Fibroblast of the conjunctiva (primary cell): ENCODE results near the gene ATG16L2.
A peak's percentile ranks its signal among the peaks of the same experiment; 100 is the strongest.
"Not testable (repeated sequence)": the region's sequence is repeated elsewhere in the genome, so short reads cannot be mapped to it uniquely, and the experiment has no call there.

ENCODE experiments used
- DNase-seq: peaks from one replicate; pipeline ENCODE4 v3.0.0-alpha.2; 2010; ENCODE audit warnings: low read depth

The ATG16L2 gene

DNA sequence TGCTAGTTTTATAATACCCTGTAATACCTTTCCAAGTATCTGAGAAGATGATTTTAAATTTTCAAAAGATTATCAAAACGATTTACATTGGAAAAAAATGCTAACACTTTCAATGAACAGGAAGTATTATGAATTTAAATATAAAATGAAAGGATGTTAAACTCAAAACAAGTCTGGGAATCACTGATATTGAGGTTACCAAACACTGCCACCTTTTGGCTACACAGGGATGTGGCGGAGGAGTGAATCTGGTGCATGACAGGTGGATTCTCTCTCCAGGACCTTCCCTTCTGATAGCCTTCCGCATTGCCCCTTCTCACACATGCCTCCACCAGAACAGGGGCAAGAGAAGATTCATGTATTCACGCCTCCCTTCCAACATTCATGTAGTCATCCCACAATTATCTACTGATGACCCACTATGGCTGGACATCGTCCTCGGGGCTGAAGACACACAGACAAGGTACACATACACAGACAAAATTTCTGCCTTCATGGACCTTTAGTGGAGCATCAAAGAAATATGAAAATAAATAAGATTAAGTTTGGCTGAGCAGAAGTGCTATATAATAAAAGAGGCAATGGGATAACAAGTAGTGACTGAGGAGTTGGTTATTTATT lies 34.7 kb downstream of the ATG16L2 start:
- peak; percentile 34 for DNase-seq

DNA sequence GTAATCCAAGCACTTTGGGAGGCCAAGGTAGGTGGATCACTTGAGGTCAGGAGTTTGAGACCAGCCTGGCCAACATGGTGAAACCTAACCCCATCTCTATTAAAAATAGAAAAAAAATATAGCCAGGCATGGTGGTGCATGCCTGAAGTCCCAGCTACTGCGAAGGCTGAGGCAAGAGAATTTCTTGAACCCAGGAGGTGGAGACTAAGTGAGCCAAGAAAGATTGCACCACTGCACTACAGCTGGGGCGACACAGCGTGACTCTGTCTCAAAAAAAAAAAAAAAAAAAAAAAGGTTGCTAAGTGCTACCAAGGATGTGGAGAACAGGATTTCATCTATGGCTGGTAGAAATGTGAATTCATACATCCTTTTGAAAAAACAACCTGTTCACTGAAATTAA lies 36.6 kb downstream of the ATG16L2 start:
- DNase-seq = no peak

DNA sequence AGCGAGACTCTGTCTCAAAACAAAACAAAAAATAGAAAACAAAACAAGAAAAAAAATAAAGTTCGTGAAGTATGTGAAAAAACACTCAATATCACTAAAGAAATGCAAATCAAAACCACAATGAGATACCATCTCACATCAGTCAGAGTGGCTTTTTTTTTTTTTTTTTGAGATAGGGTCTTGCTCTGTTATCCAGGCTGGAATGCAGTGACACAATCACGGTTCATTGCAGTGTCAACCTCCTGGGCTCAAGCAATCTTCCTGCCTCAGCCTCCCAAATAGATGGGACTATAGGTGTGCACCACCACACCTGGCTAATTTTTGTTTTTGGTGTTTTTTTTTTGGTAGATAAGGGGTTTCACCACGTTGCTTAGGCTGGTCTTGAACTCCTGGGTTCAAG lies 37.5 kb downstream of the ATG16L2 start:
- no peak for DNase-seq

- DNase-seq = no peak
Observed at GRCh38 chr11:72856065-72856464, 41.9 kb downstream of the ATG16L2 start.

DNA sequence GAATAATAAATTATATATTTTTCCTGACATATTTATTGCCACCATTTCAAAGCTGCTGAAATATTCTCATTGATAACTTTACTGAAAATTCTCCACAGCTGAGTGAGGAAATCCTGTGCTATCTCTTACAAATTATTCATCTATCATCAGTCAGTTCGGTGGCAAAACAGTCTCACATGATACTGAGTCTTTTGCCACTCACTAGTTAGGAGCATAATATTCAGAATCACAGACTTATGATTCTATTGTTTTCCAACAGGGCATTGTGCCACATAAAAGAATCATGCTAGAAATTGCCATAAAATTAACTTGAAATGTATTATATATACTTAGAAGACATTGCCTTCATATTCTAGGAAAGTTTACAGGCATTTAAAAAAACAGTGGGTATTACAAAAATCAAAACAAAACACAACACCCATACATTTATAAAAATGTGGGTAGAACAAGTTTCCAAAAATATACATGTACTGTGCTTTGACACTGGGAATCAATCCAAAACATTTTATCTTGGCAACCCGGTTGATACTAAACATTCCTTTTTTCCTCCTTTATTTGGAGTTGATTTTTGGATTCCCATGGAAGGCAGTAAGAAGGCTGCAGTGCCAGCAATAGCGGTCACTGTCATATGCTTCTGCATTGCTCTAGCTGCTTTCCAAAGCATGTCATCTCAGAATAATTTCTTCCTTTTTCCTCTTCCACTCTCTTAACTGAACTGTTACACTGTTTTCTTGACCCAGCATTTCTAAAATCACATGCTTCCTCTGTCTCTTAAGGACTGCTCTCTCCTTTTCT lies 42.5 kb downstream of the ATG16L2 start:
- peak; percentile 27 for DNase-seq

DNA sequence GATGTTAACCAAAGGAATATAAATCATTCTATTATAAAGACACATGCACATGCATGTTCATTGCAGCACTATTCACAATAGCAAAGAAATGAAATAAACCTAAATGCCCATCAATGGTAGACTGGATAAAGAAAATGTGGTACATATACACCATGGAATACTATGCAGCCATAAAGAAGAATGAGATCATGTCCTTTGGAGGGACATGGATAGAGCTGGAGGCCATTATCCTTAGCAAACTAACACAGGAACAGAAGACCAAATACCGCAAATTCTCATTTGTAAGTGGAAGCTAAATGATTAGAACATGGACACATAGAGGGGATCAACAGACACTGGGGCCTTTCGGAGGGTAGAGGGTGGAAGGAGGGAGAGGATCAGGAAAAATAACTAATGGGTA lies 44.1 kb downstream of the ATG16L2 start:
- not testable (repeated sequence) for DNase-seq

DNA sequence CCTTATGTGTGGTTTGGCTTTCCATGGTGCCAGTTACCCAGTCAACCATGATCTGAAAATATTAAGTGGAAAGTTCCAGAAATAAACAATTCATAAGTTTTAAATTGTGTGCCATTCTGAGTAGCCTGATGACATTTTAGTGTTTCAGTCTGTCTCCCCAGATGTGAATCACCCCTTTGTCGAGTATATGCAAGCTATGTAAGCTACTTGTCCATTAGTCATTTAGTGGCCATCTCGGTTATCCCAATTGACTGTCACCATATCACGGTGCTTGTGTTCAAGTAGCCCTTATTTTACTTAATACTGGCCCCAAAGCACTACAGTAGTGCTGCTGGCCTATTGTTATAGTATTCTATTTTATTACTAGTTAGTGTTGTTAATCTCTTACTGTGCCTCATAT lies 44.9 kb downstream of the ATG16L2 start:
- no peak for DNase-seq

DNA sequence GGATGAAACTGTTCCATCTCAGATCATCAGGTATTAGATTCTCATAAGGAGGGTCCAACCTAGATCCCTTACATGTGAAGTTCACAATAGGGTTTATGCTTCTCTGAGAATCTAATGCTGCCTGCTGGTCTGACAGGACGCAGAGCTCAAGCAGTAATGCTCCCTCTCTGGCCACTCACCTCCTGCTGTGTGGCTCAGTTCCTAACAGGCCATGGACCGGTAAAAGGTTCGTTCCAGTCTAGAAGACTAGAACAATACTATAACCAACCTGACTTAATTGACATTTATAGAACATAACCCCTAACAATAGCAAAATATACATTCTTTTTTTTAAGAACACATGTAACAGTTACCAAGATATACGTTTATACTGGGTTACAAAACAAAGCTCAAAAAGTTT lies 45.8 kb downstream of the ATG16L2 start:
- no peak for DNase-seq

DNA sequence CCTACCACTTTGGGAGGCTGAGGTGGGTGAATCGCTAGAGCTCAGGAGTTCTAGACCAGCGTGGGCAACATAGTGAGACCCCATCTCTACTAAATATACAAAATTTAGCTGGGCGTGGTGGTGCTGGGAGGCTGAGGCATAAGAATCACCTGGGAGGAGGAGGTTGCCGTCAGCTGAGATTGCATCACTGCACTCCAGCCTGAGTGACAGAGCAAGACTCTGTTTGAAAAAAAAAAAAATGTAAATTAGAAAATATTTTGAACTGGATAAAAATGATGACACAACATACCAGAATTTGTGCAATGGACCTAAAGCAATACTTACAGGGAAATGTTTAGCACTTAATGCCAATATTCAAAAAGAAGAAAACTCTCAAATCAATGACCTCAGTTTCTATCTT lies 46.4 kb downstream of the ATG16L2 start:
- no peak for DNase-seq

DNA sequence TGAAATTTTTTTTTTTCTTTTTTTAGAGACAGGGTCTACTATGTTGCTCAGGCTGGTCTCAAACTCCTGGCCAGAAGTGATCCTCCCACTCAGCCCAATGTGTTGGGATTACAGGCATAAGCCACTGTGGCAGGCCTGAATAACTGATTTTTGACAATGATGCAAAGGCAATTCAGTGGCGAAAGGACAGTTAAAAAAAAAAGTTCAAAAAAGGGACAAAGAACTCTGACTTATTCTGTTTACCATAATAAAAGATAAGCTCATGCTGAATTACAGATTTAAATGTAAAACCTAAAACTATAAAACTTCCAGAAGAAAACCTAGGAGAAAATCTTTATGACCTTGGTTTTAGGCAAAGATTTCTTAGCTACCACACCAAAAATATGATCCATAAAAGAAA lies 48.9 kb downstream of the ATG16L2 start:
- no peak for DNase-seq

- no peak for DNase-seq
Observed at GRCh38 chr11:72863916-72864315, 49.7 kb downstream of the ATG16L2 start.

DNA sequence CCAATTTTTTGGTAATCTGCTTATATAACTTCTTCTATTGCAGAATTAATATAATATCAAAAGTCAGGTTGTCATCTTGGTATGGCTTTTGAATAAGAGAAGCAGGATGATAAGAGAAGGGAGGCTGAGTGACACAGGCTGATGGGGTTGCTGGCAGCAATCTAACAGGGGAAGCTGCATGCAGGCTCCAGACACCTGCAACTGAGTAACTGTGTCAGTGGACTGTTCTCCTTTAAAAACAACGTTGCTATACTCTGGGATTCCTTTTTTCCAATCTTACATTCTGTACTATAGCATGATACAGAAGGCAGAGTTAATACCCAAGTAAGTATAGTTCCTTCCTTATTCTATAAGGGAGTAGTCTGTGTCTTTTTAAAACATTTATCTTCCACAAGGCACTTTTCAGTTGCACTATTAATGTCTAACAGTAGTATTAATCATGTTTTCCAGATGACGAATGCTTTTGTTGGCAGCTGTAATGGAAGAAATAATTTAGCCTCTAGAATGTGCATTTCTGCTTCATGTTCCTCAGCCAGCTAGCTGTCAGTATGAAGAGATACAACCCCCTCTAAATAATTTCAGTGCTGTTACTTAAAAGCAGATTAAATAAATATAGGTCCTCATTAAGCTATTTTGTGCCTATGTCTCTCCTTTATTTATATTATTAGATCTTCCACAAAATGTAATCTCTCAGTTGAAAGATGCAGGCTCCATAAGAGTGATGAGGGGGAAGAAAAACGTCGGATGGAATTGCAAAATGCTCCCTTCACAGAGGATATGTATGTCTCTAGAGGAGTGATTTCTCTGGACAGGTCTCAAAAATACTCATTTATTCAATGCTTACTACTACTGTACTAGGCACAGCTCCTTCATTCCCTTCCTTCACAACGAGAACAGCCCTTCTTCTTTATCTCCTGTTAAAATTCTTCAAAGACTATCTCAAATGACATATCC lies 50.8 kb downstream of the ATG16L2 start:
- DNase-seq = peak; percentile 67

- DNase-seq = no peak
Observed at GRCh38 chr11:72867970-72868369, 53.8 kb downstream of the ATG16L2 start.

DNA sequence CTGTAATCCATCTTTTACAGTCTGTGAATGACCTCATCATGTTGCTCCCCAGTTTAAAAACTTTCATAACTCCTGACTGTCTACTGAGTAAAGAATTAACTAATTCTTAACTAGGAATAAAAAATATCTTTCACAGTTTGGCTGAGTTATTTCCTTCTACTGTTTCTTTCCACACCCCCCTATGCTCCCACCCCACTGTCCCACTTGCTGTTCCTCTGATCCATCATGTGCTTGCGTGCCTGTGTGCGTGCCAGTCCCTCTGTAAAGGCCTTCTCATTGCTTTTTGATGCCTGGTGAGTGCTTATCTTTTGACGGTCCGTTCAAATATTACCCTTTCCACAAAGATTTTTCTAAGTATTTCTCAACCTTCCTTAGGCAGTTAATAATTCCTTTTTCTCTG lies 55.6 kb downstream of the ATG16L2 start:
- DNase-seq = no peak

GRCh38 chr11:72871119-72871518 lies 56.9 kb downstream of the ATG16L2 start:
- peak; percentile 17 for DNase-seq

GRCh38 chr11:72872012-72872411 lies 57.8 kb downstream of the ATG16L2 start:
- no peak for DNase-seq

DNA sequence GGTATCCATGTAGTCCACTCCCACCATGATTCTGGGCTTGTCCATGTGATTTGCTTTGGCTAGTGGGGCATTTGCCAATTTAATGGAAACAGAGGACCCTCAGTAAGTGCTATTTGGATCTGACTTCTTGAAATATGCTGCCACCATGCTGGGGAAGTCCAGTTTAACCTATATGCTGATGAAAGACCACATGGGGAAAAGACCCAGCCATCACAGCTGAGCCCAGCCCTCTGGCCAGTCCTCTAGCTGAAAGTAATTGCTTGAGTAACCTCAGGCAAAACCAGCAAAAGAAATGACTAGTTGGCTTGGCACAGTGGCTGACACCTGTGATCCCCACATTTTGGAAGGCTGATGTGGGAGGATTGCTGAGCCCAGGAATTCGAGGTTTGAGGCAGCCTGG lies 61.5 kb downstream of the ATG16L2 start:
- no peak for DNase-seq

DNA sequence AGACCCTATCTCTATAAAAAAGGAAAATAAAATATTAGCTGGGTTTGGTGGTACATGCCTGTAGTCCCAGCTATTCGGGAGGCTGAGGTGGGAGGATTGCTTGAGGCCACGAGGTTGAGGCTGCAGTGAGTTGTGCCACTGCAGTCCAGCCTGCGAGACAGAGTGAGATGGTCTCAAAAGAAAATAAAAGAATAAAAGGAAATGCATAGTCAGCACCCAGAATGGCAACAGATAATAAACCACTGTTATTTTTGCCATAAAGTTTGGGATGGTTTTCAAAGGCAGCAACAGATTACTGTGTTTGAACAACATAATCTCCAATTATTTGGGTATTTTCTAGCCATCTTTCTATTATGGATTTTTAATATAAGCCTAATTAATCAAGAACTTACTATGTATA lies 61.9 kb downstream of the ATG16L2 start:
- DNase-seq = no peak
